Neural cell (in vitro differentiated cells): Measurements from ENCODE around the gene MCRIP1.

Source experiments
- CTCF ChIP-seq: fragments of 450-650 bp; IDR thresholded peaks from 2 replicates; pipeline ENCODE4 v1.5.1; 2014; ENCODE audit warnings: antibody characterized with exemption, mild to moderate bottlenecking, moderate library complexity; ENCODE audit not compliant: poor library complexity, severe bottlenecking
- EZH2 ChIP-seq: fragments of 200-600, 300-800 bp; shearing (Covaris generic), sonication (generic); IDR thresholded peaks from 2 replicates; pipeline ENCODE4 v1.6.1; 2014; ENCODE audit warnings: antibody characterized with exemption, low read length, borderline replicate concordance, mild to moderate bottlenecking; ENCODE audit not compliant: insufficient read depth, poor library complexity, severe bottlenecking
- POLR2AphosphoS5 ChIP-seq: IDR thresholded peaks from 2 replicates; pipeline ENCODE4 v1.6.1; 2012
- REST ChIP-seq: IDR thresholded peaks from 2 replicates; pipeline ENCODE4 v1.6.1; 2012; ENCODE audit warnings: borderline replicate concordance
- SMC3 ChIP-seq: fragments of 450-650 bp; conservative IDR thresholded peaks from 2 replicates; pipeline ENCODE4 v1.6.1; 2014; ENCODE audit warnings: antibody characterized with exemption, mild to moderate bottlenecking, moderate library complexity; ENCODE audit not compliant: poor library complexity
- TAF1 ChIP-seq: IDR thresholded peaks from 2 replicates; pipeline ENCODE4 v1.6.1; 2012; ENCODE audit warnings: low read depth

- TF ChIP-seq CTCF (no peak), EZH2 (no peak), POLR2AphosphoS5 (no peak), TAF1 (no peak), REST (no peak), SMC3 (no peak)
These were observed 18.3 kb upstream of the MCRIP1 start for GRCh38 chr17:81851423-81851822.
